ENCODE measurements around the gene ADCY4.
A peak's percentile ranks its signal among the peaks of the same experiment; 100 is the strongest.
"Not testable (repeated sequence)": the region's sequence is repeated elsewhere in the genome, so short reads cannot be mapped to it uniquely, and the experiment has no call there.

Gene ADCY4

DNA sequence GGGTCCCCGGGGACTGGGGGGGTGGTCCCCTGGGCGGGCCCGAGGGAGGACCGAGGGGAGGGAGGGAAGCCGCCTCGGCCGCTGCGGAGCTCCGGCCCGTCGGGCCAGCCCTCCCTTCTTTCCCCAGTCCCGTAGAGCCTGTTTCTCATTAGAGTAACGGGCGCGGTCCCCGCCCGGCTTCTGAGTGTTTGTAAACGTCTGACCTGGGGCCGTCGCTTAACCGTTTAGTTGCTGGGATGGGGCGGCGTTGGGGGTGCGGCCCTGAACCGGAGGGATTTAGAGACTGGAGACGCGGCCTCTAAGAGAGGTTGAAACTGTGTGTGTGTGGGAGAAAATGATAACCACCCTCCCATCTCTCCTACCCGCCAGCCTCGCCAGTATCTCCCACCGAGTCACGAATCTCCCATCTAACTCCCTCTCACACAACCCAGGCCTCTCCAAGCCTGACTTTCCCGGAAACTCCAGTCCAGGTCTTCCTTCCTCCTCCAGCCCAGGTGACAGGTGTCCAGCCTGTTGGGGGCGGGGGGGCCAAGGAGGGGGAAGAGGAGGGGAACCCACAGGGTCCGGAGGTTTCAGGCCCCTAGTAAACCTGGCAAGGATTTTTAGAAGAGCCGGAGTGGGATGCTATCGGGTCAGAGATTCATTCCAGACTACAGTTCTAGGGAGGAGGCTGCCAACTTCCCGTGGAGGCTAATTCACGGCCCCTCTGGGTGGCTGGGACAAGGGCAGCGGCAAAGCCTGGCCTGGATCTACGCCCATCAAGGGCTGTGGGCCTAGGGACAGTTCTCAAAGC, 32.0 kb upstream of the ADCY4 start:
- peak; percentile 98 for DNase-seq

DNA sequence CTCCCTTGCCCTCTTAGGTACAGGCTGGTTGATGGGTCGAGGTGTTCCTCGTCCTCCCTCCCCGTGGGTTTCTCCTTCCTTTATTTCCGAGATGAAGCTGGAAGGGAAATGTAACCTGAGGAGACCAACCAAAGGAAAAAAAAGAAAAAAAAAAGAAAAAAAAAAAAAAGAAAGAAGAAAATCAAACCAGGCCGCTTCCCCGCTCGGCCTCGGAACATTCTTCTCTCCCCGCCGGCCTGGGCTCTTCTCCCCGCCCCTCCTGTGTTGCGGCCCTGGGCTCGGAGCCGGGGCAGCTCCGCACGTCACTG, 31.5 kb upstream of the ADCY4 start:
- DNase-seq, result no peak

DNA sequence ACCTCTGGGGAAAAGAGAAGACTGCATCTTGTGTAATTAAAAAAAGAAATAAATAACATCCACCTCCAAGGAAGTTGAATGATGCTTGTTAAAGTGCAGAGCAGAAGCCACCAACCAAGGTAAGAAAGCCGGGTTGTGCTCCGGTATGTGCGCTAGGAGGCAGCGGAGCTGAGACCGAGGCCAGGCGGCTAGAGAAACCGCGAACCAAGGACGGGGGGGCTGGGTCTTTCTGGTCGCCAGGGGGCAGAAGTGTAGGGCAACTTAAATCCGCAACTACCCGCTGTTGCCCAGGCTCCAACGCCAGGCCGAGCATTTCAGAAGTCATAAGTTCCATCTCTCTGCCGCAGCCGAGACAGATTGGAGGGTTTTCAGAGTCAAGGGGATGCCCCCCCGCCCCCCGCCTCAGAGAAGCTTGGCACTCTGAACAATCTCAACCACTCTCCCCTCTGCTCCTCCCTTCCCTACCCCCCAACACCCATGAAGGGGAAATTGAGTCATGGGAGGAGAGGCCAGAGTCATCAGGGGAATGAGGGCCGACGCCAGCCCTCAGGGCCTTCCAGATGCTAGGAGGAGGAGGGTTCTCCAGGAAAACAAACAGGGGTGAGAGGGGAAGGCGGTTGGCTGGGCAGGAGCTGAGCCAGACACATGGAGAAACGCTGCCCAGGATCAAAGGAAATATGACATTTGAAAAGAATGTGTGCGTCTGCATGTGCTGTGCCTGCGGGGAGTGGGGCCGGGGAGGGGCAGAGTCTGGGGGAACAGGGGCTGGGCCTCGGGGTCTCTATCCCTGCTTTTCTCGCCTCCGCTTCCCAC, 30.9 kb upstream of the ADCY4 start:
- DNase-seq, result peak; percentile 75

DNA sequence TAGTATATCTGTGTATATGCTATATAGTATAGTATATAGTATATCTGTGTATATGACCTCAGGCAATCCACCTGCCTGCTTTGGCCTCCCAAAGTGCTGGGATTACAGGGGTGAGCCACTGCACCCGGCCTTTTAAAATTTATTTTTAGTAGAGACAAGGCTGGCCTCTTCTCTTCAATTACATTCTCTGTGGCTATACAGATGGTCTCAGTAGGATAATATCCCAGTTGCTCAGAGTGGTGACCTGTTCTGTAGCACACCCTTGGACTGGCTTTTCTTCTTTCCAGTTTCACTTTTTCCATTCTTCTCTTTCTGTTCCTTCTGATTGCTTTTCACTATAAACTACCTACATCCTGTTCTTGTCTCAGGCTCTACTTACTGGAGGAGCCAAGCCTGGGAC, 30.0 kb upstream of the ADCY4 start:
- no peak for DNase-seq

DNA sequence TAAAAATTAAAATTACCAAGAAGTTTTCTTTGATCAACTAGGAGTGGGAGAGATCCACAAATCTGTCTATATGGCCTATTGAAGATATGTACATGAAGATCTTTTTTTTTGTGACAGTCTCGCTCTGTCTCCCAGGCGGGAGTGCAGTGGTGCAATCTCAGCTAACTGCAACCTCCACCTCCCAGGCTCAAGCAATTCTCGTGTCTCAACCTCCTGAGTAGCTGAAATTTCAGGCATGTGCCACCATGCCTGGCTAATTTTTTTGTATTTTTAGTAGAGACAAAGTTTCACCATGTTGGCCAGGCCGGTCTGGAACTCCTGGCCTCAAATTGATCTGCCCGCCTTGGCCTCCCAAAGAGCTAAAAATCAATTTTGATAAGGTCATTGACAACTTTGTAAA, 28.5 kb upstream of the ADCY4 start:
- no peak for DNase-seq

DNA sequence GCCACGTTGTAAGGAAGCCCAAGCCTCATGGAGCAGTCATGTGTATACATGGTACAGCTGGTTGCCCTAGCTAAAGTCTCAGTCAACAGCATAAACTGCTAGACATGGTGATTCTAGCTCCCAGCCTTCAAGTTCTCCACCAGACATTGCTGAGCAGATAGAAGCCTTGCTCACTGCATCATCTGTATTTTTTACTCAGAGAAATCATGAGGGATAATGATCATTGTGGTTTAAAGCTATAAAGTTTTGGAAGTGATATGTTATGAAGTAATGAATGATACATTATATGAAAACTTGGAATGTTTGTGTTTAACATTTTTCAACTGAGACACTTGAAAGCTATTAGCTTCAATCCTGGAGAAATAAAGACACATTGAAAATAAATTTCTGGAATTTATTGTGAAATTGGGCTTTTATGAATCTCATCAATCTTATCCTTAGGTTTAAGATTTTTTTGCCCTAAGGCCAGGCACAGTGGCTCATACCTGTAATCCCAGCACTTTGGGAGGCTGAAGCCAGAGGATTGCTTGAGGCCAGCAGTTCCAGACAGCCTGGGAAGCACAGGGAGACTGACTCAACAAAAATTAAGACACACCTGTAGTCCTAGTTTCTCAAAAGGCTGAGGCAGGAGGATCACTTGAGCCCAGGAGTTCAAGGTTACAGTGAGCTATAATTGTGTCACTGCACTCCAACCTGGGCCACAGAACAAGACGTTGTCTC, 27.5 kb upstream of the ADCY4 start:
- DNase-seq, result no peak

DNA sequence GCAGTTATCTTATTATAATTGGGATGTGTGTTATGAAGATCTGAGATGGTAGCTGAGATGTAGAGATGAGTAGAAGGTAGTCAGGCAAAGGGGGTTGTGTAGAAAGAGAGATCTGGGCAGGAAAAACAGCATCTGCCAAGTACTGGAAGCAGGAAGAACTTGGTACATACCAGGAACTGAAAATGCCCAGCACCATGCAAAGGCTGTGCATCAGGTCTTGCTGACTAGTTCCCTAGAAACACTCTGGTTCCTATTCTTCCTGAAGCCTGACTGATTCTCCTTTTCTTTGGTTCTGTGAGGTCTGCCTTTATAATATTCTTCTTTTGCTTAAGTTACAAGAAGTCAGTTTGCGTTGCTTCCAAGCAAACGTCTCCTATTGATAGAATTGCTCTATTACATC, 26.5 kb upstream of the ADCY4 start:
- no peak for DNase-seq

DNA sequence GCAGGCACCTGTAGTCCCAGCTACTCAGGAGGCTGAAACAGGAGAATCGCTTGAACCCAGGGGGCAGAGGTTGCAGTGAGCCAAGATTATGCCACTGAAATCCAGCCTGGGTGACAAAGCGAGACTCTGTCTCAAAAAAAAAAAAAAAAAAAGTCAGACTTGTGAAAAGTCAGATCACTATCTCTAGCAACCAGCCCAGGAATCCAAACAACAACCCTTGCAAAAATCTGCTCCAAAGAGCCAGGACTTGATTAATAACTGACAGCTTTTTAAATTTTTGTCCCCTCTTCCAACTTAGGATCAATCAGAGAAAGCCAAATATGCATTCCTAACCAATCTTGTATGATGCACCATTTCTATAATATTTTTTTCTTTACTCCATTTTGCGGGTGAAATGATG, 25.4 kb upstream of the ADCY4 start:
- DNase-seq, result no peak

DNA sequence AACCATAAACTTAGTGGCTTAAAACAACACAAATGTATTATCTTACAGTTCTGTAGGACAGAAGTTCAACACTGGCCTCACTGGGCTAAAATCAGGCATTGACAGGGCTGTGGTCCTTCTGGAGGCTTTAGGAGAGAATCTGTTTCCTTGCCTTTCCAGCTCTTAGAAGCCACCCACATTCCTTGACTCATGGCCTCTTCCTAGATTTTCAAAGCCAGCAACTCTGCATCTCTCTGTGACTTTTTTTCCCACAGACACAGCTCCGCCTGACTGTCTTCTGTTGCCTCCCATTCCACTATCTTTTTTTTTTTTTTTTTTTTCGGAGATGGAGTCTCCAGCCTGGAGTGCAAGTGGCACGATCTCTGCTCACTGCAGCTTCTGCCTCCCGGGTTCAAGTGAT, 21.3 kb upstream of the ADCY4 start:
- DNase-seq, result no peak

DNA sequence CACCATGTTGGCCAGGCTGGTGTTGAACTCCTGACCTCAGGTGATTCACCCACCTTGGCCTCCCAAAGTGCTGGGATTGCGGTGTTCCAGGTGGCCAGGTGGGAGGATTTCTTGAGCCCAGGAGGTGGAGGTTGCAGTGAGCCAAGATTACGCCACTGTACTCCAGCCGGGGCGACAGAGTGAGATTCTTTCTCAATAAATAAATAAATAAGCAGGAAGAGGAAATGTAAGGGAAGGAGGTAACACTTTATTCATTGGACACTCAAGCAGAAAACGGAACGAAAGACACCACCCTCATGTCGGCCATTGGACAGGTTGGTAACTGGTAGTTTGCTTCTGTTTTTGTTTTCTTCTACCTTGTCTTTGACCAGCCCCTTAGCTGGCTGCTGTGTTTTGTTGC, 20.1 kb upstream of the ADCY4 start:
- no peak for DNase-seq

DNA sequence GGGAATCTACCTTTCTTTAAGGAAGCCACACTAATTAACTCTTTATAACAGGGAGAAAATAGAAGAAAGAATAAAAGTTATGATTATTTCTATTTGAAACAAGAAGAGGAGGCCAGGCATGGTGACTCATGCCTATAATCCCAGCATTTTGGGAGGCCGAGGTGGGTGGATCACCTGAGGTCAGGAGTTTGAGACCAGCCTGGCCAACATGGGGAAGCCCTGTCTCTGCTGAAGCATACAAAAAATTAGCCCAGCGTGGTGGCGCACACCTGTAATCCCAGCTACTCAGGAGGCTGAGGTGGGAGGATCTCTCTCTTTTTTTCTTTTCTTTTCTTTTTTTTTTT, 19.6 kb upstream of the ADCY4 start:
- DNase-seq, result not testable (repeated sequence)

DNA sequence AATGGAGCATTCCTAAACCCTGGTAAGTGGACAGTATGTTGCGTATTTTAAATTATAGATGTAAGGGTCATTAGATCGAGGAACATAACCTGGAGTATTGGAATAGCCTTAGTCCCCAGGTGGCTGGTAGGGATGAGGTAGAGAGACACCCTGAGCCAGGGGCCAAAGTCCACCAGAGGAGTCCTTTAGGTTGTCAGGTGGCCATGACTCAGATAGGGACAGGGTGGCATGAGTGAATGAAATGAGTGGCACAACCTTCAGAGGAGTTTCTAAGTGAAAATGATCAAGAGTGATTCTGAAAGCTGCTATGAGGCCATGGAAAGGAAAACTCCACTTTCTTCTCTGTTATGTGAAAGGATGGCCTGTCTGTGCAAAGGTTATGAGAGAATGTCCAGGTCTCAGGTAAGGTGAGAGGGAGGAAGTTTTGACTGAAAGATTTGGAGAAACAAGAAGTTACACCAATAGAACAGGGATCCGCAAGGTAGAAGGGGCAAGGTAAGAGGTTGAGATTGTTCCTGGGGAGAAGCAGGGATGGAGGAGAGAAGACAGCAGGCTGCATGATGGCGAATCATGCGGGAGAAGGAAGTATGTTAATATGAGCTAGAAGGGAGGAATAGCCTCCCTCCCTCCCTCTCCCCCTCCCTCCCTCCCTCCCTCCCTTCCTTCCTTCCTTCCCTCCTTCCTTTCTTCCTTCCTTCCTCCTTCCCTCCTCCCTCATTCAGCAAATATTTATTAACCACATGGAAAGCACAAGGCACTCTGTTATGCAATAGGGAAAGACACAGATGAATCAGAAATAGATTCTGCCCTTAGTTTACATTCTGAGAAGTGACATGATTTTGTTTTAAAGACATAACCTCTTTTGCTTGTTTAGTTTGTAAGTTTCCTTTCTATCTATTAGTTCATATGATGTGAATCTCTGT, 18.9 kb upstream of the ADCY4 start:
- no peak for DNase-seq

DNA sequence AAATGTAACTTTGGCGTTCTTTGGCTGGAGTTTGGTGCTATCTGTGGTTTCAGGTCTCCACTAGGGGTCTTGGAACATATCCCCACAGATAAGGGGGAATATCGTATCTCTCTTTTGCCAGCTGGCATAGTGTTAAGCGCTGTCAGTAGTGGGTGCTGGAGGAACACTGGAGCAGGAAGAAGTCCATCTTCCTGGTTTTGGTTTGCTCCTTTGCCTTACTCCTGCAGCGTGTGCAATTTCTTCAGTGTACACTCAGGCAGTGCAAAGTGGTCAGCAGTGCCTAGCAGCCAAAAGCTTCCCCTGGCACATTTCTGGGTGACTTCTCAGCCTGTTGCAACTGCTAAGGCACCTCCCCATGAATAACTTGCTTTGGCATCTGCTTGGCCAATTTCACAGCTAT, 16.6 kb upstream of the ADCY4 start:
- DNase-seq, result no peak

DNA sequence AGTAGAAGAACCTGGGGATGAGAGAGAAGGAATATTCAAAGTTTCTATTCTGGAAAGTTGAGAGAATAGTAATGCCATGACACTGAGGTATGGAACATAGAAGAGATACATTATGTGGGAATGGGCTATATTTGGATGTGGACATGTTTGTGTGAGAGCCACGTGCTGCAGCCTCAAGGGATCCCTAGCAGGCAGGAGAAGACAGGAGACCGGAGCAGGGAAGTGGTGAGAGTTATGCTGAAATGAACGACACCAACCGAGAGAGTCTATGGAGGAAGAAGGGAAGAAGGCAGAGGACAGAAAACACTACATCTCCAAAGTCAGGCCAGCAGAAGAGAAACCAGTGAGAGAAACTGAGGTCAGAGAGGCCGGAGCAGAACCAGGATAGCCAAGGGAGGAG, 14.9 kb upstream of the ADCY4 start:
- no peak for DNase-seq

DNA sequence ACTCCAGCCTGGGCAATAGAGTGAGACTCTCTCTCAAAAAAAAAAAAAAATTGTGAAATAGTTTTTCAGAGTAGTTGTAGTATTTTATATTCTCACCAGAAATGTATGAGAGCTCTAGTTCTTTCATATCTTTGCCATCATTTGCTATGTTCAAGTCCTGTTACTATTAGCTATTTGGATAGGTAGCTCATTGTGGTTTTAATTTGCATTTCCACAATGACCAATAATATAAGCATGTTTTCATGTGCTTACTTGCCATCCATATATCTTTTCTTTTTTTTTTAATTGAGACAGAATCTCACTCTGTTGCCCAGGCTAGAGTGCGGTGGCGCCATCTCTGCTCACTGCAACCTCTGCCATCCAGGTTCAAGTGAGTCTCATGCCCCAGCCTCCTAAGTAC, 13.3 kb upstream of the ADCY4 start:
- DNase-seq, result no peak

DNA sequence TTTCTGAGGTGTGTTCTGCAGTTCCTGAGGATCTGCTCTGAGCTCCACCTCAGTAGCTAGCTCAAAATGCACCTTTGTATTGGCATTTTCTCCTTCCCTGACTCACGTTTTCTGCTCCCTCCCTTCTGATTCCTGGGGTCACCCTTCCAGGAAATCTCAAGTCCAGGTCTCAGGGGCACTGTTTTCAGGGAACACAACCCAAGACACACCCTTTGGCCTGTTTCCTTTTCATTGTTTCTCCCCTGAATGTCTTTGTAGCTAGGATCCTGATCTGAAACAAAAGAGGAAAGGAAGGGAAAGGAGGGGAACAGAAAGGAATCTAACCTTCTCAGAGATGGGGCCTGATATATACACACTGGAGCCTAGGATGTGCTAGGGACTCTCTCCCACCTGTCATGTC, 12.3 kb upstream of the ADCY4 start:
- DNase-seq, result no peak

DNA sequence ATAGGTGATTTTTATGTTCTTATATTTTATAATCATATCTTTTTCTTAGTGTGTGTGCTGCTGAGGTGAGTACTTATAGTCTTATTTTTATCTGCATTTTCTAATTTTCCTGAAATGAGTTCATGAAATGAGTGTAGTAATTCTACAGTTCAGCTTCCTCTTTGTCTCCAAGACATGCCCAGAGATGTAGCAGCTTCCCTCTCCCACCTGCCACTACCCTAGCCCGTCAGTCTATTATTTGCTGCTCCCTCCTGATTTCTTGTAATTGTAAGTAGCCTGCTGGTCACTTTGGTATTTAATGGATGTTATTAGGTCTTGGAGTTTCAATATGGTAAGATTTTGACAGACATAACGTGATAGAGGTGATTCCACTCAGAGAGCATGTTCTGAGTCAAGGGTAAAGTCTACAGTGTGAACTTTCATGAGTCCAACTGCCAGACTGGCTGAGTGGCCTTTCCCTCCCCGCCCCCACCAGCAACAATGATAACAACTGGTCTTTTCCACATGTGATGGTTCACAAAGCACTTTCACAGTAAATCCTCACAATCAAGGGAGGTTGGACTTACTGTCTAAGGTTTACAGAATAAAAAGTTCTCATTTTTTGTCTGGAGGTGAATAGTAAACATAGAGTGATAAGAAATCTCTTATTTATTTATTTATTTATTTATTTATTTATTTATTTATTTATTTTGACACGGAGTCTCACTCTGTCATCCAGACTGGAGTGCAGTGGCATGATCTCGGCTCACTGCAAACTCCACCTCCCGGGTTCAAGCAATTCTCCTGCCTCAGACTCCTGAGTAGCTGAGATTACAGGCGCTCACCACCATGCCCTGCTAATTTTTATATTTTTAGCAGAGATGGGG, 9.2 kb upstream of the ADCY4 start:
- DNase-seq, result no peak

DNA sequence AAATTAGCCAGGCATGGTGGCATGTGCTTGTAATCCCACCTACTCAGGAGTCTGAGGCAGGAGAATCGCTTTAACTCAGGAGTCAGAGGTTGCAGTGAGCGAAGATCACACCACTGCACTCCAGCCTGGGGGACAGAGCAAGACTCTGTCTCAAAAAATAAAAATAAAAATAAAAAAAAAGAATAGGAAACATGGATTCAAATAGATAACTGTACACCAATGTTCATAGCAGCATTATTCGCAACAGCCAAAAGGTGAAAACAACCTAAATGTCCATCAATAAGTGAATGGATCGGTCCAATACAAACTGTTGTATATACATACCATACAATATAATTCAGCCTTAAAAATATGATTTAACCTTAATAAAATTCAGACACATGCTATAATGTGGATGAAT, 8.0 kb upstream of the ADCY4 start:
- DNase-seq, result no peak

DNA sequence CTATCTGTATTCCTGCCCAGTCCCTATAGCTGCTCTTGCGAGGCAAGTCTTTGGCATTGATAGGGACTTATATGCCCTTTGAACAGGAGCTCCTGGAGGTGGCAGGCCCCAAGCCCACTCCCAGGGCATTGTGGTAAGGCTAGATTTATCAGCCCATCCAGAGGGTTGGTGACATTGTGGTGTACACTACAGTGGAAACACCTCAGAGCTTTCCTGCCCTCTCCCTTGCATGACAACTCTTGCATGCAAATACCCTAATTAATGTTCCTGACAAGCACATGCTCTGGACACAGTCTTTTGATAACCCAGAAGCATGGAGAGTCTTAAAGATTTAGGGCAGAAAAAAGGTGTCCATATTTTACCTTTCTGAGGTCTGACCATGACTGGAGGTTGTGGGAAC, 5.7 kb upstream of the ADCY4 start:
- no peak for DNase-seq

DNA sequence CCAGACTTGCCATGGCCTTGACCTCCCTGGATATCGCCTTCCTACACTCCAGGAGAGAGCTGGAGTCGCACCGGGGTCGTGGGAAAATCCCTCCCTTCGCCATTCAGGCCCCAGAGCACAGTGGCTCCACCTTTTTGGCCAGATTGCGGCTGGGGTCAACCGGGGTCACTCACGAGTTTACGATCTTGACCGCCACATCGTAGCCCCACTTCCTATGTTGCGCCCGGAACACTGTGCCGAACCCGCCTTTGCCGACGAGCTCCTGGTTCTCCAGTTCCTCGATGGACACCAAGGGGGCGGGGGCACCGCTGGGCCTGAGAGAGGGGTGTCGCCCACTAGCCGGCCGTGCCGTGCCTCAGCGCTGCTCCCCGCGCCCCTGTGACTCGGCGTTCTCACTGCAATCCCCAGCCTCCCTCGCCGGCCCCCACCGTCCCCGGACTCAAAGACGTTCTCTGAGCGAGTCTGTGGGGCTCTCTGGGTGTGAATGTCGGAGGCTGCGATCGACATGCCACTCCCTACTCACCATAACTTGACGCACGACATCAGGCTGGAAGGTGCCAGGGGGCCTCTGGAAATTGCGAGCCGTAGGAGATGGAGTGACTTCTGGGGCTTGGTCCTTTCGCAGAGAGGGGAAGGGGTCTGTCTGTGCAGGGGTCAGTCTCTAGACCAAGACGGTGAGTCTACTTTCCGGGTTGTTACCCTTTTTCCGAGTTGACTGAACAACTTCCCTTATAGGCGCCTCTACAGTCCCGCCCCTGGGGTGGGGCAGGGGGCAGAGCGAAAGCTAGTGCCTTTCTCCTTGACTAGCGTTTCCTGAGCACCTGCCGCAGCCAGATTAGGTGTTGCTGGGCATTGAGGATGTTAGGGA, 4.6 kb upstream of the ADCY4 start, which contains the start of gene RIPK3:
Gene RIPK3 (minus strand): TSS at position 708 of the 868 bp plus-strand sequence. CDS start 165 bp downstream, at position 543.
- DNase-seq, result no peak

DNA sequence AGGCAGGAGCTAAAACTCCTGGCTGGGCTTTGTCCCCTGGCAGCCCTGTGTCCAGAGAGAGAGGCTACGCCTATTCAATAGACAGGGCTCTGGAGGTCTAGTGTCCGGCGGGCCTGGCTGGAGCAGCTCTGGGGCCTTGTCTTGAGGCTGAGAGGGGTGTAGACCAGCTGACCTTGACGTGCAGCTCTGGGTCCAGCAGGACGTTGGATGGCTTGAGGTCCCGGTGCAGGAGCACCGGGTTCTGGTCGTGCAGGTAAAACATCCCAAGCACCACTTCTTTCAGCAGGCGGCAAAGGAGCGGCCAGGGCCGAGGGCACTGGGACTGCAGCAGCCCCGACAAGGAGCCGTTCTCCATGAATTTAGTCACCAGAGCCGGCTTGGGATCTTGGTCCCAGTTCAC, 4.0 kb upstream of the ADCY4 start:
- DNase-seq, result no peak
